IPS-15b (cell line): ENCODE results near the gene PAQR6.
A peak's percentile ranks its signal among the peaks of the same experiment; 100 is the strongest.

Experiments used
- H3K27me3 ChIP-seq: one replicate; pipeline ENCODE4 v1.6.1; 2013; ENCODE audit warnings: low read length; ENCODE audit not compliant: control insufficient read depth, insufficient read depth
- H3K36me3 ChIP-seq: one replicate; pipeline ENCODE4 v1.6.1; 2013; ENCODE audit warnings: low read length; ENCODE audit not compliant: control insufficient read depth, insufficient read depth
- H3K4me1 ChIP-seq: one replicate; pipeline ENCODE4 v1.6.1; 2013; ENCODE audit warnings: mild to moderate bottlenecking, low read length; ENCODE audit not compliant: control insufficient read depth, insufficient read depth
- H3K4me3 ChIP-seq: one replicate; pipeline ENCODE4 v1.5.1; 2013; ENCODE audit warnings: low read depth, low read length
- H3K9ac ChIP-seq: one replicate; pipeline ENCODE4 v1.6.1; 2013; ENCODE audit warnings: low read depth, mild to moderate bottlenecking, low read length
- H3K9me3 ChIP-seq: one replicate; pipeline ENCODE4 v1.6.1; 2013; ENCODE audit warnings: mild to moderate bottlenecking, low read length; ENCODE audit not compliant: control insufficient read depth, insufficient read depth

The PAQR6 gene

DNA sequence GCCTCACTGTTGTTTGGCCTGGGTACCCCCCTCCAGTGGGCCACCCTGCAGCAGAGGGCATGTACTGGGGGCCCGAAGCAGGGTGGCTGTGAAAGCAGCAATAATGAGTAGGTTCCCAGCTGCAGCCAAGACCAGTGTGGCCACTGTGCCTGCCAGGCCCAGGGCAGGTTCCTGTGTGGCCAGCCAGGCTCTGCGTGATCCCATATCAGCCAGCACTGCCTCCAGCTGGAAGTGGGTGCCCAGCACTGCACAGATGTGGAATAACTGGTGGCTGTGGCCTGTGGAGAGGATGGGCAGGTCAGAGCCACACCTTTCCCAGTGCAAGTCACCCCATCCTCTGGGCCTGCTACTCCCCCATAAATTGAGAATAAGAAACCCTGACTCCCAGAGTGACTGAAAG is 3.7 kb downstream of the PAQR6 start:
- Histone ChIP-seq H3K4me3 (no peak overlapping the region), H3K9ac (no peak overlapping the region), H3K9me3 (no peaks in the 10 kb centered on the region), H3K4me1 (no peaks in the 10 kb centered on the region), H3K36me3 (peaks cover 10% of the 10 kb centered on the region), H3K27me3 (no peaks in the 10 kb centered on the region)

DNA sequence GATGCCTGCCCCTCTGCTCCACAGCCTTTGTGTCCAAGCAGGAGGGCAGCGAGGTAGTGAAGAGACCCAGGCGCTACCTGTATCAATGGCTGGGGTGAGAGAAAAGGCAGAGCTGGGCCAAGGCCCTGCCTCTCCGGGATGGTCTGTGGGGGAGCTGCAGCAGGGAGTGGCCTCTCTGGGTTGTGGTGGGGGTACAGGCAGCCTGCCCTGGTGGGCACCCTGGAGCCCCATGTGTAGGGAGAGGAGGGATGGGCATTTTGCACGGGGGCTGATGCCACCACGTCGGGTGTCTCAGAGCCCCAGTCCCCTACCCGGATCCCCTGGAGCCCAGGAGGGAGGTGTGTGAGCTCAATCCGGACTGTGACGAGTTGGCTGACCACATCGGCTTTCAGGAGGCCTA is 5.1 kb downstream of the PAQR6 start:
- H3K4me1 ChIP-seq = no peaks in the 10 kb centered on the region
- no peaks in the 10 kb centered on the region for H3K9me3 ChIP-seq
- H3K9ac ChIP-seq = no peak overlapping the region
- no peak overlapping the region for H3K4me3 ChIP-seq
- no peaks in the 10 kb centered on the region for H3K27me3 ChIP-seq
- peaks cover 8% of the 10 kb centered on the region for H3K36me3 ChIP-seq

DNA sequence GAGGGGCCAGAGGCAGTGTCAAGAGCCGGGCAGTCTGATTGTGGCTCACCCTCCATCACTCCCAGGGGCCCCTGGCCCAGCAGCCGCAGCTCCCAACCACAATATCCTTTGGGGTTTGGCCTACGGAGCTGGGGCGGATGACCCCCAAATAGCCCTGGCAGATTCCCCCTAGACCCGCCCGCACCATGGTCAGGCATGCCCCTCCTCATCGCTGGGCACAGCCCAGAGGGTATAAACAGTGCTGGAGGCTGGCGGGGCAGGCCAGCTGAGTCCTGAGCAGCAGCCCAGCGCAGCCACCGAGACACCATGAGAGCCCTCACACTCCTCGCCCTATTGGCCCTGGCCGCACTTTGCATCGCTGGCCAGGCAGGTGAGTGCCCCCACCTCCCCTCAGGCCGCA is 5.9 kb downstream of the PAQR6 start, which contains the start of gene BGLAP:
BGLAP (plus strand) TSS at position 259 of the 400 bp plus-strand sequence; CDS start at position 307, 48 bp downstream.
- Histone ChIP-seq H3K4me1 (no peaks in the 10 kb centered on the region), H3K9ac (no peak within 1 kb of the TSS), H3K4me3 (no peak within 1 kb of the TSS)

DNA sequence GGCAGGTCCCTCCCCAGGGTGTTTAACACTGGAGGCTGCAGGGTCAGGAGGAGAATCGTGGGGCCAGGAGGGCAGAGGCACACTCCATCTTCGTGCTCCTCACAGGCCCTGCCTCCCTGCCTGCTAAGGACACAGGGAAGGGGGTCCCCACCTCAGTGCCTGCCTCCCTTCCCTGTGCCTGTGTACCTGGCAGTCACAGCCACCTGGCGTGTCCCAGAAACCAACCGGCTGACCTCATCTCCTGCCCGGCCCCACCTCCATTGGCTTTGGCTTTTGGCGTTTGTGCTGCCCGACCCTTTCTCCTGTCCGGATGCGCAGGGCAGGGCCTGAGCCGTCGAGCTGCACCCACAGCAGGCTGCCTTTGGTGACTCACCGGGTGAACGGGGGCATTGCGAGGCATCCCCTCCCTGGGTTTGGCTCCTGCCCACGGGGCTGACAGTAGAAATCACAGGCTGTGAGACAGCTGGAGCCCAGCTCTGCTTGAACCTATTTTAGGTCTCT is 6.5 kb downstream of the PAQR6 start:
- H3K36me3 ChIP-seq = peaks cover 8% of the 10 kb centered on the region
- H3K4me1 ChIP-seq = no peaks in the 10 kb centered on the region
- H3K9ac ChIP-seq = no peak overlapping the region
- H3K9me3 ChIP-seq = no peaks in the 10 kb centered on the region
- no peaks in the 10 kb centered on the region for H3K27me3 ChIP-seq
- no peak overlapping the region for H3K4me3 ChIP-seq

More for the DNA sequence above, 5.9 kb downstream of the PAQR6 start, which contains the start of gene BGLAP:
- H3K36me3 ChIP-seq = peaks cover 8% of the 10 kb centered on the region
- no peaks in the 10 kb centered on the region for H3K27me3 ChIP-seq
- H3K9me3 ChIP-seq = no peaks in the 10 kb centered on the region

DNA sequence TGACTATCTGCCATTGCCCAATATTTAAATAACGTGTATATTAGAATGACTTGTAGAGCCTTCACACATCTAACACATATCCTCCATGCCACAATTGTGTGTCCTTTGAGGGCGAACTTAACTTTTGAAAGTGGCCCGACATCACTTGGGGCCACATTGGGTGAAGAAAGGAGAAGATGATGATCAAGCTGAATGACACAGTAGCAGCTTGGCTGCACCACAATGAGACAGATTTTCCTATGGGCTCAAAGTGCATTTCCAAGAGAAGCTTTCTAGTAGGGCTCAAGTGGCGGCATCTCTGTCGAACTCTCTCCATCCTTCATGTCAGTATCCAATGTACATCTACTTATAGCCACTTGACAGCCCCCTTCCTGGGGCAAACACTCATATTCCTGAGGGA is 9.6 kb downstream of the PAQR6 start:
- Histone ChIP-seq H3K27me3 (no peaks in the 10 kb centered on the region), H3K4me1 (no peaks in the 10 kb centered on the region), H3K4me3 (no peak overlapping the region), H3K36me3 (peaks cover 15% of the 10 kb centered on the region), H3K9me3 (no peaks in the 10 kb centered on the region), H3K9ac (no peak overlapping the region)

DNA sequence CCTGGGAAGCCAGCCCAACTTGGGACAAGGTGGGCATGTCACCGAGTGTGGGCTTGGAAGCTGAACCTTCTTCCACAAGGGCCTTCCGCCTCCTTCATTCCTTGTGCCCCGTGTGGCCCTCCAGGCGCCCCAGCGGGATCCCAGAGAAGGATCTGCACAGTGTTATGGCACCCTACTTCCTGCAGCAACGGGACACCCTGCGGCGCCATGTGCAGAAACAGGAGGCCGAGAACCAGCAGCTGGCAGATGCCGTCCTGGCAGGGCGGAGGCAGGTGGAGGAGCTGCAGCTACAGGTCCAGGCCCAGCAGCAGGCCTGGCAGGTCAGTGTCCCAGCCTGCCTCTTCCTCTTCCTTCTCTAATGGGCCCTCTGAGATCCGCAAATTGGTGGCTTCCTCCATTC is 11.7 kb downstream of the PAQR6 start:
- no peaks in the 10 kb centered on the region for H3K9me3 ChIP-seq
- H3K4me3 ChIP-seq = no peak overlapping the region
- no peaks in the 10 kb centered on the region for H3K4me1 ChIP-seq
- peaks cover 19% of the 10 kb centered on the region for H3K36me3 ChIP-seq
- no peak overlapping the region for H3K9ac ChIP-seq
- no peaks in the 10 kb centered on the region for H3K27me3 ChIP-seq

DNA sequence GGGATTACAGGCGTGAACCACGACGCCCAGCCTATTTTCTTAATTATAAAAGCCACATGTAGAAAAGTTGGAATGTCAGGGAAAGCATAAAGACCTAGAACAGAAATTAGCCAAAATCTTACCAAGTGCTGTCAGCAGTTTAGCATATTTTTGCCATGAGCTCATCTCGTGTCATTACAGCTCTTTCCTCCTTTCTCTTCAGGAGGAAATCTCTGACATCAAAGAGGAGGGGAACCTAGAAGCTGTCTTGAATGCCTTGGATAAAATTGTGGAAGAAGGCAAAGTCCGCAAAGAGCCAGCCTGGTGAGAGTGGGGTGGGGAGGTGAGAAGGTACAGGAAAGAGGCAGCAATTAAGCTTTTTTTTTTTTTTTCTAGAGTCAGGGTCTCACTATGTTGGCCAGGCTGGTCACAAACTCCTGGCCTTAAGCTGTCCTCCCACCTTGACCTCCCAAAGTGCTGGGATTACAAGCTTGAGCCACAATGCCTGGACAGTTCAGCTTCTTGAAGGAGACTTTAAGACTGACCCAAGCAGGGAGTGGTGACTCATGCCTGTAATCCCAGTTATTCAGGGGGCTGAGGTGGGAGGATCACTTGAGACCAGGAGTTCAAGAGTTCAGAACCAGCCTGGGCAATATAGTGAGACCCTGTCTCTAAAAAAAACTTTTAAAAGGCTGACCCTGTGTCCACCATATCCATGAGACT is 14.3 kb downstream of the PAQR6 start:
- H3K36me3 ChIP-seq = peaks cover 18% of the 10 kb centered on the region
- no peak overlapping the region for H3K9ac ChIP-seq
- H3K9me3 ChIP-seq = no peaks in the 10 kb centered on the region
- H3K27me3 ChIP-seq = no peaks in the 10 kb centered on the region
- no peaks in the 10 kb centered on the region for H3K4me1 ChIP-seq
- H3K4me3 ChIP-seq = no peak overlapping the region

DNA sequence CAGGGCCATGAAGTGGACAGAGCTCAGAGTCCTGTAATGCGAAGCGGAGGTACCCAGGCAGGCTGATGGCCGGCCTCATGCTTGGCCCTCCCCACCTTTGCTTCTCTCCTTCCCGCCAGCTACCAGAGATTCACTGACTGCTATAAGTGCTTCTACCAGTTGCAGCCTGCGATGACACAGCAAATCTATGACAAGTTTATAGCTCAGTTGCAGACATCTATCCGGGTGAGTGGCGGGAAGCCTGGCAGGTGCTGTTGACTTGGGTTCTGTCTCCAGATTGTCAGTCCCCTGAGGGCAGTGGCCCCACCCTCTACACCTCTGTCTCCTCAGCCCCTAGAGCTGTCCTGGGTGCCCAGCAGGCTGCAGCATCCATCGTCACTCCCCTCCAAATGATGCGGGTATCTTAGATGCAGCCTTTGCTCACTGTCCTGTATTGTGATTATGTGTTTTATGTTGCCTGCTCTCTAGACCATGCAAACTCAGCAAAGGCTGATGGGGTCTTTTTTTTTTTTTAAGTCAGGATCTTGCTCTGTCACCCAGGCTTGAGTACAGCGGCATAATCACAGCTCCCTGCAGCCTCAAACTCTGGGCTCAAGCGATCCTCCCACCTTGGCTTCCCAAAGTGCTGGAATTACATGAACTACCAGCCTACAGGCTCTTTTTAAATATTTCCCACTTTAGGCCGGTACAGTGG is 15.5 kb downstream of the PAQR6 start:
- no peak overlapping the region for H3K4me3 ChIP-seq
- H3K9me3 ChIP-seq = no peaks in the 10 kb centered on the region
- H3K9ac ChIP-seq = peak overlapping the region; percentile 26
- H3K4me1 ChIP-seq = no peaks in the 10 kb centered on the region
- no peaks in the 10 kb centered on the region for H3K27me3 ChIP-seq
- peaks cover 18% of the 10 kb centered on the region for H3K36me3 ChIP-seq

DNA sequence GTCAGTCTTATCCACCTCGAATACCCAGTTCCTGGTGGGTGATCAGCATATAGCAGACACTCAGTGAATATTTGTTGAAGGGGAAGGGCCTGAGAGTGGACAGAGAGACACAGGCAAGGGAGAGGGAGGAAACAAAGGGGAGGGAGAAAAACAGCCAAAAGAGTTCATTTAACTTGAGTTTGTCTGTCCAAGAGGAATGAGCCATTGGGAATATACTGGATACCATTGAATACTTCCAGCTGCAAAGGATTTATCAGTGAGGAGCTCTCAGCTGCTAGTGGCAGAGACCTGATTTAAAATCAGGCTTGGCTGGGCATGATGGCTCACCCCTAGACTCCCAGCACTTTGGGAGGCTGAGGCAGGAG is 17.4 kb downstream of the PAQR6 start:
- Histone ChIP-seq H3K9ac (no peak overlapping the region), H3K4me3 (no peak overlapping the region), H3K4me1 (no peaks in the 10 kb centered on the region), H3K36me3 (peaks cover 13% of the 10 kb centered on the region), H3K9me3 (no peaks in the 10 kb centered on the region), H3K27me3 (no peaks in the 10 kb centered on the region)

DNA sequence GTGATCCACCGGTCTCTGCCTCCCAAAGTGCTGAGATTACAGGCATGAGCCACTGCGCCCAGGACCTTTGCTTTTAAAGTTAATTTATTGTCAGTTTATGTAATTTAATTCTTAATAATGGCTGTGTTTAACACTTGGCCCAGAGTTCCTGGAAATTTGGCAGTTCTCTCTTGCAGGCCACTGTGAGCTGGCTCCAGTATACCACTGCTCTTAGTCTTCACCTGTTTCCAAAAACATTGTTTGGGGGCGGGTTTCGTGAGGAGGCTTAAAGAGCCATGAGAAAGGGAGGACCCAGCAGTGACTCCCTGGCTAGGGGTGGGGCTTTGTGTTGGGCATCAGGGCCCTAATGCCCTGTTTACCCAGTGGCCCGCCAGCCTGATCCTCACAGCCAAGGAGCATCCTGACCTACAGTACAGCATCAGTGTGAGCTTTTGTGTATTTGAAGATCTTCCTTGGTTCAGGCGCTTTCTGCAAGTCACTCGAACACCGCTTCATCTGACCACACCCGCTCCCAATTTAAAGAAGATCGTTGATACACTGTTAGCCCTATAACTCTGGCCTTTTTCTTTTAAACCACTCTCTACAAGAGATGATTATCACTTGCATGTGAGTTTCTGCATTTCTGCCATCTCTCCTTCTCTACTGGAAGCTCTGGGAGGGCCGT is 17.9 kb downstream of the PAQR6 start:
- no peaks in the 10 kb centered on the region for H3K4me1 ChIP-seq
- no peak overlapping the region for H3K9ac ChIP-seq
- no peak overlapping the region for H3K4me3 ChIP-seq
- H3K9me3 ChIP-seq = no peaks in the 10 kb centered on the region
- H3K36me3 ChIP-seq = peaks cover 13% of the 10 kb centered on the region
- no peaks in the 10 kb centered on the region for H3K27me3 ChIP-seq

DNA sequence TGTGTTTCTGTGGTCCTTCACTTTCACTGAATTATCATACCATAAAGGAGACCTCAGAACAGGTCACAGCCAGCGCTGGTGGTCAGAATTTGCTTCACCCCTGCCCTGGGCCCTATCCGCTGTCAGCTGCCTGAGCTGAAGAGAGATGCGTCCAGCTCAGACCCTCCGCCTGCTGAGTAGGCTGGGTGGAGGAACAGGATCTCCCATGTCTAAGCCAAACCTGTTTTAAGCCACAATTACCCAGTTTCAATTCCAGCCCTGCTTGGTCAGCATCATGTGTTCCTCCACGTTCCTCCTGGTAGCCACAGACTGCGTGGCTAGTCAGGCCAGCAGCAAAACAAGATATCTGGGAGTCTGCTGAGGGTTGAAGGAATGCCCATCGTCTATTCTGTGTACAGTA is 19.4 kb downstream of the PAQR6 start:
- Histone ChIP-seq H3K27me3 (no peaks in the 10 kb centered on the region), H3K9me3 (no peaks in the 10 kb centered on the region), H3K36me3 (peaks cover 16% of the 10 kb centered on the region), H3K4me1 (no peaks in the 10 kb centered on the region), H3K4me3 (no peak overlapping the region), H3K9ac (no peak overlapping the region)
